HepG2 (cell line): ENCODE results near the gene MYO5B.

Experiments used
- BHLHE40 ChIP-seq: IDR thresholded peaks from 2 replicates; pipeline ENCODE4 v1.6.1; 2011; ENCODE audit warnings: low read length, improper control_type of control experiment
- CEBPB ChIP-seq: IDR thresholded peaks from 2 replicates; pipeline ENCODE4 v1.6.1; 2011; ENCODE audit warnings: low read depth, low read length, improper control_type of control experiment, borderline replicate concordance
- ELF3 ChIP-seq: IDR thresholded peaks from 2 replicates; pipeline ENCODE4 v1.6.1; 2016; ENCODE audit warnings: missing genetic modification reagents, missing compliant biosample characterization
- EP300 ChIP-seq, 3 experiments: sonication (generic) in 1 of 3; formaldehyde crosslinking in 1 of 3; IDR thresholded peaks; 2 replicates each; pipeline versions ENCODE4 v1.5.1 to v1.6.1; 2011 to 2020; ENCODE audit warnings: low read depth in 2 of 3, low read length in 2 of 3, borderline replicate concordance in 1 of 3, improper control_type of control experiment in 1 of 3, mild to moderate bottlenecking in 1 of 3, missing genetic modification reagents in 1 of 3, moderate library complexity in 1 of 3
- ESRRA ChIP-seq: sonication (generic); formaldehyde crosslinking; IDR thresholded peaks from 2 replicates; pipeline ENCODE4 v1.5.1; 2020; ENCODE audit warnings: mild to moderate bottlenecking, low read depth, missing genetic modification reagents
- HNF4G ChIP-seq, 2 experiments: sonication (generic) in 1 of 2; formaldehyde crosslinking in 1 of 2; IDR thresholded peaks; 2 replicates each; pipeline versions ENCODE4 v1.4.0 to v1.6.1; 2011 to 2020; ENCODE audit warnings: borderline replicate concordance in 2 of 2, low read depth in 2 of 2, mild to moderate bottlenecking in 2 of 2, low read length in 1 of 2, missing genetic modification reagents in 1 of 2, moderate library complexity in 1 of 2
- JUN ChIP-seq: sonication (generic); formaldehyde crosslinking; IDR thresholded peaks from 2 replicates; pipeline ENCODE4 v1.4.0; 2020; ENCODE audit warnings: mild to moderate bottlenecking, missing genetic modification reagents
- JUND ChIP-seq: sonication (generic); formaldehyde crosslinking; IDR thresholded peaks from 2 replicates; pipeline ENCODE4 v1.8.0; 2022; ENCODE audit warnings: mild to moderate bottlenecking, missing genetic modification reagents
- MXI1 ChIP-seq: IDR thresholded peaks from 3 replicates; pipeline ENCODE4 v1.6.1; 2012; ENCODE audit warnings: low read depth, low read length, inconsistent platforms, borderline replicate concordance
- PCBP1 ChIP-seq: fragments of 200-400 bp; formaldehyde crosslinking; IDR thresholded peaks from 2 replicates; pipeline ENCODE4 v1.6.1; 2017; ENCODE audit warnings: mild to moderate bottlenecking, low read depth, low read length, borderline replicate concordance
- RARA ChIP-seq: IDR thresholded peaks from 2 replicates; pipeline ENCODE4 v1.6.1; 2016; ENCODE audit warnings: missing genetic modification reagents, missing compliant biosample characterization
- ZBTB7B ChIP-seq: sonication (generic); formaldehyde crosslinking; IDR thresholded peaks from 2 replicates; pipeline ENCODE4 v1.4.0; 2020; ENCODE audit warnings: missing genetic modification reagents
- ZFP1 ChIP-seq: IDR thresholded peaks from 2 replicates; pipeline ENCODE4 v1.6.1; 2016
- ZNF670 ChIP-seq: sonication (generic); formaldehyde crosslinking; IDR thresholded peaks from 2 replicates; pipeline ENCODE4 v1.8.0; 2022; ENCODE audit warnings: mild to moderate bottlenecking, missing genetic modification reagents, borderline replicate concordance

DNA sequence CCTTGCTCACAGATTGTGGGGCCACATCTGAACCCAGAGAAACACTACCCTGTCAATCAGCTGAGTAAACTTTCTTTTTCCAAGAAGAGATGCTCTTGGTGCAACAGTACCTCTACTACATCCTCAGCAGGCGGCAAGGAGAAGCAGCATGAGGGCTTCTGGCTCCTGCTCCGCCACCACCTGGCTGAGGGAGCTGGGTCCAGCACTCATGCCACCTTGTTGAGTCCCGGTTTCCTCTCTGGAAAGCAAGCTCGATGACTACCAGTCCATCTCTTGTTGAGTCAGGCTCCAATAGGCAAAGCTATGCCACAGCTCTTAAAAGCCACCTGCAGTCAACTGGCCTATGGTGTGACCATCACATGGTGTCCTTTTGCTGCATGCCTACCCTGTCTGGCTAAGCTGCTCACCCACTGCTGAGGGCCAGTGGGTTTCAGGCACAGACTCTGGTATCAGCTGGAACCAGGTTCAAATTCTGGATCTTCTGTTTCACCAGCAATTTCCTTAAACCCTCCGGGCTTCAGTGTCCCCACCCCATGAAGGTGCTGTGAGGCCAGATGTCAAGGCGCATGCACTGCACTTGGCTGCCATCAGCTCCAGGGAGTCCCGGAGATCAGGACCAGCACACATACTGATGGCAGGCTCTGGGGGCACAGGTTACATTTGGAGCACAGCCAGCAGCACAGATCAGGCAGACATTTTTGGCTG is 339.1 kb downstream of the MYO5B start:
- TF ChIP-seq MXI1 = no peak
- TF ChIP-seq EP300 (IDR thresholded peaks at IDR 0.05; ENCODE audit: low read depth in 2 of 2, low read length in 2 of 2) = no peak
- TF ChIP-seq EP300 (CRISPR knock-in tag; IDR thresholded peaks at IDR 0.05; ENCODE audit: borderline replicate concordance) = no peak
- TF ChIP-seq JUN = no peak
- no peak for TF ChIP-seq ZNF670 (CRISPR knock-in tag)
- TF ChIP-seq RARA (CRISPR knock-in tag) = no peak
- no peak for TF ChIP-seq ESRRA (CRISPR knock-in tag)
- no peak for TF ChIP-seq ELF3 (CRISPR knock-in tag)
- TF ChIP-seq ZBTB7B (CRISPR knock-in tag) = no peak
- no peak for TF ChIP-seq ZFP1 (CRISPR knock-in tag)
- no peak for TF ChIP-seq BHLHE40
- TF ChIP-seq JUND (CRISPR knock-in tag) = no peak
- no peak for TF ChIP-seq PCBP1
- no peak for TF ChIP-seq HNF4G (IDR thresholded peaks at IDR 0.05; ENCODE audit: borderline replicate concordance, low read depth, low read length)
- TF ChIP-seq HNF4G (CRISPR knock-in tag; IDR thresholded peaks at IDR 0.05; ENCODE audit: borderline replicate concordance, low read depth) = no peak
- TF ChIP-seq CEBPB = no peak
